ENCODE data around the gene ROR1. TPM values are rescaled to one million over a fixed set of nuclear protein-coding genes. Genes with fewer than 3 reads are reported as not detected.

The ROR1 gene
- total RNA-seq, 1 experiment from 2014 or later: 56.3 TPM

DNA sequence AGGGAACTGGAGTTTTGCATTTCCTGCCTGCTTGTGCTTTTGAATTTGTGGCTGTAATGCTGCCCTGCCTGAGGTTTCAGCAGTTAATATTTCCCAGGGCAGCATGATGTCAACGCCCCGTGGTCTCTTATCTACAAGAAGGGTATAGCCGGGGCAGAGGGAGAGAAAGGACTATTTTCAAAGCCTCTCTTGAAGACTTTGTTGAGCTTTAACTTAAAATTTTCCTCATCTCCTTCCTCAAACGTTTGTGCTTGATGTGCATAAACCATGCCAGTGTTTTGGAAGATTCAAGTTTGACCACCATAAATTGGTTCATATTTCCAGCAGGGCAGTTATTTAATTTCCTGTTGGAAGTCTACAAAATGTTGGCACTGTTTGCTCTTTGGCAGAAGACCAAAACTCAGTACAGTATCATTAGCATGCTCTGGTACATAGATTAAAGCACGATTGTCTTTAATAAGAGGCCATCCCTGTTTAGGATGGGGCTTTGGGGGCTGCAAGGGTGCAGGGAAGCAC, 43.4 kb downstream of the ROR1 start (continued):
- TF ChIP-seq, protein P1, sequence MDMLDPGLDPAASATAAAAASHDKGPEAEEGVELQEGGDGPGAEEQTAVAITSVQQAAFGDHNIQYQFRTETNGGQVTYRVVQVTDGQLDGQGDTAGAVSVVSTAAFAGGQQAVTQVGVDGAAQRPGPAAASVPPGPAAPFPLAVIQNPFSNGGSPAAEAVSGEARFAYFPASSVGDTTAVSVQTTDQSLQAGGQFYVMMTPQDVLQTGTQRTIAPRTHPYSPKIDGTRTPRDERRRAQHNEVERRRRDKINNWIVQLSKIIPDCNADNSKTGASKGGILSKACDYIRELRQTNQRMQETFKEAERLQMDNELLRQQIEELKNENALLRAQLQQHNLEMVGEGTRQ (CRISPR knock-in tag; IDR thresholded peaks at IDR 0.05): no peak
- no peak for TF ChIP-seq GTF2I (CRISPR knock-in tag; conservative IDR thresholded peaks at IDR 0.05)
- no peak for TF ChIP-seq ETV6 (CRISPR knock-in tag; IDR thresholded peaks at IDR 0.05)
- TF ChIP-seq, protein P2, sequence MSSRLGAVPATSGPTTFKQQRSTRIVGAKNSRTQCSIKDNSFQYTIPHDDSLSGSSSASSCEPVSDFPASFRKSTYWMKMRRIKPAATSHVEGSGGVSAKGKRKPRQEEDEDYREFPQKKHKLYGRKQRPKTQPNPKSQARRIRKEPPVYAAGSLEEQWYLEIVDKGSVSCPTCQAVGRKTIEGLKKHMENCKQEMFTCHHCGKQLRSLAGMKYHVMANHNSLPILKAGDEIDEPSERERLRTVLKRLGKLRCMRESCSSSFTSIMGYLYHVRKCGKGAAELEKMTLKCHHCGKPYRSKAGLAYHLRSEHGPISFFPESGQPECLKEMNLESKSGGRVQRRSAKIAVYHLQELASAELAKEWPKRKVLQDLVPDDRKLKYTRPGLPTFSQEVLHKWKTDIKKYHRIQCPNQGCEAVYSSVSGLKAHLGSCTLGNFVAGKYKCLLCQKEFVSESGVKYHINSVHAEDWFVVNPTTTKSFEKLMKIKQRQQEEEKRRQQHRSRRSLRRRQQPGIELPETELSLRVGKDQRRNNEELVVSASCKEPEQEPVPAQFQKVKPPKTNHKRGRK (CRISPR knock-in tag; IDR thresholded peaks at IDR 0.05; ENCODE audit: borderline replicate concordance): no peak
- TF ChIP-seq, protein P3, sequence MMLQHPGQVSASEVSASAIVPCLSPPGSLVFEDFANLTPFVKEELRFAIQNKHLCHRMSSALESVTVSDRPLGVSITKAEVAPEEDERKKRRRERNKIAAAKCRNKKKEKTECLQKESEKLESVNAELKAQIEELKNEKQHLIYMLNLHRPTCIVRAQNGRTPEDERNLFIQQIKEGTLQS (CRISPR knock-in tag; conservative IDR thresholded peaks at IDR 0.05): no peak
- TF ChIP-seq, protein P4, sequence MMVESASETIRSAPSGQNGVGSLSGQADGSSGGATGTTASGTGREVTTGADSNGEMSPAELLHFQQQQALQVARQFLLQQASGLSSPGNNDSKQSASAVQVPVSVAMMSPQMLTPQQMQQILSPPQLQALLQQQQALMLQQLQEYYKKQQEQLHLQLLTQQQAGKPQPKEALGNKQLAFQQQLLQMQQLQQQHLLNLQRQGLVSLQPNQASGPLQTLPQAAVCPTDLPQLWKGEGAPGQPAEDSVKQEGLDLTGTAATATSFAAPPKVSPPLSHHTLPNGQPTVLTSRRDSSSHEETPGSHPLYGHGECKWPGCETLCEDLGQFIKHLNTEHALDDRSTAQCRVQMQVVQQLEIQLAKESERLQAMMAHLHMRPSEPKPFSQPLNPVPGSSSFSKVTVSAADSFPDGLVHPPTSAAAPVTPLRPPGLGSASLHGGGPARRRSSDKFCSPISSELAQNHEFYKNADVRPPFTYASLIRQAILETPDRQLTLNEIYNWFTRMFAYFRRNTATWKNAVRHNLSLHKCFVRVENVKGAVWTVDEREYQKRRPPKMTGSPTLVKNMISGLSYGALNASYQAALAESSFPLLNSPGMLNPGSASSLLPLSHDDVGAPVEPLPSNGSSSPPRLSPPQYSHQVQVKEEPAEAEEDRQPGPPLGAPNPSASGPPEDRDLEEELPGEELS (CRISPR knock-in tag; IDR thresholded peaks at IDR 0.05): no peak
- no peak for TF ChIP-seq GABPB1 (CRISPR knock-in tag; IDR thresholded peaks at IDR 0.05)
- TF ChIP-seq KAT7 (CRISPR knock-in tag; IDR thresholded peaks at IDR 0.05; ENCODE audit: borderline replicate concordance): no peak
- no peak for TF ChIP-seq GRHL2 (CRISPR knock-in tag; IDR thresholded peaks at IDR 0.05; ENCODE audit: insufficient replicate concordance, severe bottlenecking)
- TF ChIP-seq, protein P5, sequence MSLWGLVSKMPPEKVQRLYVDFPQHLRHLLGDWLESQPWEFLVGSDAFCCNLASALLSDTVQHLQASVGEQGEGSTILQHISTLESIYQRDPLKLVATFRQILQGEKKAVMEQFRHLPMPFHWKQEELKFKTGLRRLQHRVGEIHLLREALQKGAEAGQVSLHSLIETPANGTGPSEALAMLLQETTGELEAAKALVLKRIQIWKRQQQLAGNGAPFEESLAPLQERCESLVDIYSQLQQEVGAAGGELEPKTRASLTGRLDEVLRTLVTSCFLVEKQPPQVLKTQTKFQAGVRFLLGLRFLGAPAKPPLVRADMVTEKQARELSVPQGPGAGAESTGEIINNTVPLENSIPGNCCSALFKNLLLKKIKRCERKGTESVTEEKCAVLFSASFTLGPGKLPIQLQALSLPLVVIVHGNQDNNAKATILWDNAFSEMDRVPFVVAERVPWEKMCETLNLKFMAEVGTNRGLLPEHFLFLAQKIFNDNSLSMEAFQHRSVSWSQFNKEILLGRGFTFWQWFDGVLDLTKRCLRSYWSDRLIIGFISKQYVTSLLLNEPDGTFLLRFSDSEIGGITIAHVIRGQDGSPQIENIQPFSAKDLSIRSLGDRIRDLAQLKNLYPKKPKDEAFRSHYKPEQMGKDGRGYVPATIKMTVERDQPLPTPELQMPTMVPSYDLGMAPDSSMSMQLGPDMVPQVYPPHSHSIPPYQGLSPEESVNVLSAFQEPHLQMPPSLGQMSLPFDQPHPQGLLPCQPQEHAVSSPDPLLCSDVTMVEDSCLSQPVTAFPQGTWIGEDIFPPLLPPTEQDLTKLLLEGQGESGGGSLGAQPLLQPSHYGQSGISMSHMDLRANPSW (CRISPR knock-in tag; conservative IDR thresholded peaks at IDR 0.05; ENCODE audit: low read depth): no peak
- no peak for TF ChIP-seq TEAD4 (CRISPR knock-in tag; IDR thresholded peaks at IDR 0.05)
- no peak for TF ChIP-seq JUN (CRISPR knock-in tag; IDR thresholded peaks at IDR 0.05)
- no peak for TF ChIP-seq HMGA2 (CRISPR knock-in tag; IDR thresholded peaks at IDR 0.05)
- TF ChIP-seq NR2C2 (CRISPR knock-in tag; IDR thresholded peaks at IDR 0.05): no peak

DNA sequence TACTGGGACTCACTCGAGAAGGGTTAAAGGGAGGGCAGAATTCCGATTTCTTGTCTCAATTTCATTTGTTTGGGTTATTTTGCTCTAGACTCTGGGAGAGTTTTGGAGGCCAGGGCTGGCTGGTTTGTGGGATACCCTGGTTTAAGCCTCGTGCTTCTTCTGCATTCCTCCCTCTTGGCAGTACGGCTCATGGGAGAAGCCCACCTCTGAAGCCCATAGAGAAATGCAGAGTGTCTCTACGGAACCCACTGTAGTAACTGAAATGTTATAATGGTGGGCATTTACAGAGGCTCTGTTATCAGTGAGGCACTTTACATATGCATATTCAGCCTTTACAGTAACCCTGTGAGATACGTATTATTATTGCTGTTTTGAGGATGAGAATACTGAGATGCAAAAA, 43.9 kb downstream of the ROR1 start:
- H3K9me3 Mint-ChIP-seq: peaks cover 28% of the 10 kb centered on the region
- H3K4me1 Mint-ChIP-seq: peaks cover 59% of the 10 kb centered on the region
- no peak overlapping the region for H3K4me3 Mint-ChIP-seq
- ChIA-PET CTCF (no interaction called here), POLR2A (no interaction called here)
- no peaks in the 10 kb centered on the region for H3K27me3 Mint-ChIP-seq (ENCODE audit: low read depth)
- H3K36me3 Mint-ChIP-seq: peaks cover 39% of the 10 kb centered on the region
- DNase-seq (ENCODE audit: low spot score) (no peak), ATAC-seq (peak; percentile 61)
- peak overlapping the region; percentile 96 for H3K27ac Mint-ChIP-seq
- no peak for TF ChIP-seq MYBL2 (CRISPR knock-in tag; IDR thresholded peaks at IDR 0.05)
- TF ChIP-seq RELA (CRISPR knock-in tag; IDR thresholded peaks at IDR 0.05; ENCODE audit: borderline replicate concordance): no peak
- TF ChIP-seq, protein P6, sequence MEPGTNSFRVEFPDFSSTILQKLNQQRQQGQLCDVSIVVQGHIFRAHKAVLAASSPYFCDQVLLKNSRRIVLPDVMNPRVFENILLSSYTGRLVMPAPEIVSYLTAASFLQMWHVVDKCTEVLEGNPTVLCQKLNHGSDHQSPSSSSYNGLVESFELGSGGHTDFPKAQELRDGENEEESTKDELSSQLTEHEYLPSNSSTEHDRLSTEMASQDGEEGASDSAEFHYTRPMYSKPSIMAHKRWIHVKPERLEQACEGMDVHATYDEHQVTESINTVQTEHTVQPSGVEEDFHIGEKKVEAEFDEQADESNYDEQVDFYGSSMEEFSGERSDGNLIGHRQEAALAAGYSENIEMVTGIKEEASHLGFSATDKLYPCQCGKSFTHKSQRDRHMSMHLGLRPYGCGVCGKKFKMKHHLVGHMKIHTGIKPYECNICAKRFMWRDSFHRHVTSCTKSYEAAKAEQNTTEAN (CRISPR knock-in tag; IDR thresholded peaks at IDR 0.05): no peak
- TF ChIP-seq, protein P7, sequence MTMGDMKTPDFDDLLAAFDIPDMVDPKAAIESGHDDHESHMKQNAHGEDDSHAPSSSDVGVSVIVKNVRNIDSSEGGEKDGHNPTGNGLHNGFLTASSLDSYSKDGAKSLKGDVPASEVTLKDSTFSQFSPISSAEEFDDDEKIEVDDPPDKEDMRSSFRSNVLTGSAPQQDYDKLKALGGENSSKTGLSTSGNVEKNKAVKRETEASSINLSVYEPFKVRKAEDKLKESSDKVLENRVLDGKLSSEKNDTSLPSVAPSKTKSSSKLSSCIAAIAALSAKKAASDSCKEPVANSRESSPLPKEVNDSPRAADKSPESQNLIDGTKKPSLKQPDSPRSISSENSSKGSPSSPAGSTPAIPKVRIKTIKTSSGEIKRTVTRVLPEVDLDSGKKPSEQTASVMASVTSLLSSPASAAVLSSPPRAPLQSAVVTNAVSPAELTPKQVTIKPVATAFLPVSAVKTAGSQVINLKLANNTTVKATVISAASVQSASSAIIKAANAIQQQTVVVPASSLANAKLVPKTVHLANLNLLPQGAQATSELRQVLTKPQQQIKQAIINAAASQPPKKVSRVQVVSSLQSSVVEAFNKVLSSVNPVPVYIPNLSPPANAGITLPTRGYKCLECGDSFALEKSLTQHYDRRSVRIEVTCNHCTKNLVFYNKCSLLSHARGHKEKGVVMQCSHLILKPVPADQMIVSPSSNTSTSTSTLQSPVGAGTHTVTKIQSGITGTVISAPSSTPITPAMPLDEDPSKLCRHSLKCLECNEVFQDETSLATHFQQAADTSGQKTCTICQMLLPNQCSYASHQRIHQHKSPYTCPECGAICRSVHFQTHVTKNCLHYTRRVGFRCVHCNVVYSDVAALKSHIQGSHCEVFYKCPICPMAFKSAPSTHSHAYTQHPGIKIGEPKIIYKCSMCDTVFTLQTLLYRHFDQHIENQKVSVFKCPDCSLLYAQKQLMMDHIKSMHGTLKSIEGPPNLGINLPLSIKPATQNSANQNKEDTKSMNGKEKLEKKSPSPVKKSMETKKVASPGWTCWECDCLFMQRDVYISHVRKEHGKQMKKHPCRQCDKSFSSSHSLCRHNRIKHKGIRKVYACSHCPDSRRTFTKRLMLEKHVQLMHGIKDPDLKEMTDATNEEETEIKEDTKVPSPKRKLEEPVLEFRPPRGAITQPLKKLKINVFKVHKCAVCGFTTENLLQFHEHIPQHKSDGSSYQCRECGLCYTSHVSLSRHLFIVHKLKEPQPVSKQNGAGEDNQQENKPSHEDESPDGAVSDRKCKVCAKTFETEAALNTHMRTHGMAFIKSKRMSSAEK (CRISPR knock-in tag; IDR thresholded peaks at IDR 0.05; ENCODE audit: borderline replicate concordance): no peak
- TF ChIP-seq FOXP1 (CRISPR knock-in tag; IDR thresholded peaks at IDR 0.05; ENCODE audit: borderline replicate concordance): no peak
- TF ChIP-seq, protein P8, sequence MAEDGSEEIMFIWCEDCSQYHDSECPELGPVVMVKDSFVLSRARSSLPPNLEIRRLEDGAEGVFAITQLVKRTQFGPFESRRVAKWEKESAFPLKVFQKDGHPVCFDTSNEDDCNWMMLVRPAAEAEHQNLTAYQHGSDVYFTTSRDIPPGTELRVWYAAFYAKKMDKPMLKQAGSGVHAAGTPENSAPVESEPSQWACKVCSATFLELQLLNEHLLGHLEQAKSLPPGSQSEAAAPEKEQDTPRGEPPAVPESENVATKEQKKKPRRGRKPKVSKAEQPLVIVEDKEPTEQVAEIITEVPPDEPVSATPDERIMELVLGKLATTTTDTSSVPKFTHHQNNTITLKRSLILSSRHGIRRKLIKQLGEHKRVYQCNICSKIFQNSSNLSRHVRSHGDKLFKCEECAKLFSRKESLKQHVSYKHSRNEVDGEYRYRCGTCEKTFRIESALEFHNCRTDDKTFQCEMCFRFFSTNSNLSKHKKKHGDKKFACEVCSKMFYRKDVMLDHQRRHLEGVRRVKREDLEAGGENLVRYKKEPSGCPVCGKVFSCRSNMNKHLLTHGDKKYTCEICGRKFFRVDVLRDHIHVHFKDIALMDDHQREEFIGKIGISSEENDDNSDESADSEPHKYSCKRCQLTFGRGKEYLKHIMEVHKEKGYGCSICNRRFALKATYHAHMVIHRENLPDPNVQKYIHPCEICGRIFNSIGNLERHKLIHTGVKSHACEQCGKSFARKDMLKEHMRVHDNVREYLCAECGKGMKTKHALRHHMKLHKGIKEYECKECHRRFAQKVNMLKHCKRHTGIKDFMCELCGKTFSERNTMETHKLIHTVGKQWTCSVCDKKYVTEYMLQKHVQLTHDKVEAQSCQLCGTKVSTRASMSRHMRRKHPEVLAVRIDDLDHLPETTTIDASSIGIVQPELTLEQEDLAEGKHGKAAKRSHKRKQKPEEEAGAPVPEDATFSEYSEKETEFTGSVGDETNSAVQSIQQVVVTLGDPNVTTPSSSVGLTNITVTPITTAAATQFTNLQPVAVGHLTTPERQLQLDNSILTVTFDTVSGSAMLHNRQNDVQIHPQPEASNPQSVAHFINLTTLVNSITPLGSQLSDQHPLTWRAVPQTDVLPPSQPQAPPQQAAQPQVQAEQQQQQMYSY (CRISPR knock-in tag; IDR thresholded peaks at IDR 0.05): no peak
